Limb (tissue), 2 donors: ENCODE measurements around the gene FHIT.

Experiments used
- DNase-seq, 2 donors: peaks; one replicate each; pipeline ENCODE4 v3.0.0-alpha.2; 2016; ENCODE audit errors: extremely low spot score in 2 of 2

FHIT gene

GRCh38 chr3:60517134-60517533 is 734.1 kb downstream of the FHIT start:
- DNase-seq: no peak

- DNase-seq: peak in 1 of 2 donors; percentile 1
Observed at GRCh38 chr3:60514866-60515265, 736.4 kb downstream of the FHIT start.

GRCh38 chr3:60514085-60514649 is 737.1 kb downstream of the FHIT start:
- DNase-seq: no peak

- DNase-seq: no peak
Observed at GRCh38 chr3:60513241-60513640, 738.0 kb downstream of the FHIT start.

- no peak for DNase-seq
Observed at GRCh38 chr3:60512506-60512905, 738.7 kb downstream of the FHIT start.

GRCh38 chr3:60509471-60509870 is 741.8 kb downstream of the FHIT start:
- DNase-seq: no peak

- DNase-seq: no peak
Observed at GRCh38 chr3:60504827-60505457, 746.3 kb downstream of the FHIT start.

GRCh38 chr3:60501314-60501713 is 749.9 kb downstream of the FHIT start:
- no peak for DNase-seq

- no peak for DNase-seq
Observed at GRCh38 chr3:60497902-60498301, 753.4 kb downstream of the FHIT start.

- DNase-seq: no peak
Observed at GRCh38 chr3:60490992-60491391, 760.3 kb downstream of the FHIT start.

GRCh38 chr3:60475096-60475495 is 776.2 kb downstream of the FHIT start:
- DNase-seq: no peak

- DNase-seq: no peak
Observed at GRCh38 chr3:60469481-60469880, 781.8 kb downstream of the FHIT start.

- DNase-seq: no peak
Observed at GRCh38 chr3:60463685-60464084, 787.6 kb downstream of the FHIT start.

GRCh38 chr3:60461267-60461666 is 790.0 kb downstream of the FHIT start:
- no peak for DNase-seq

GRCh38 chr3:60456180-60456579 is 795.1 kb downstream of the FHIT start:
- no peak for DNase-seq

GRCh38 chr3:60453326-60453725 is 797.9 kb downstream of the FHIT start:
- DNase-seq: no peak

GRCh38 chr3:60448696-60449095 is 802.6 kb downstream of the FHIT start:
- peak in 1 of 2 donors; percentile 32 for DNase-seq

- no peak for DNase-seq
Observed at GRCh38 chr3:60445446-60445845, 805.8 kb downstream of the FHIT start.

GRCh38 chr3:60444898-60445437 is 806.3 kb downstream of the FHIT start:
- no peak for DNase-seq

GRCh38 chr3:60440869-60441268 is 810.4 kb downstream of the FHIT start:
- DNase-seq: no peak

GRCh38 chr3:60435941-60436650 is 815.2 kb downstream of the FHIT start:
- no peak for DNase-seq

GRCh38 chr3:60434950-60435349 is 816.3 kb downstream of the FHIT start:
- DNase-seq: no peak

- DNase-seq: no peak
Observed at GRCh38 chr3:60434323-60434722, 816.9 kb downstream of the FHIT start.
